ACC112 (cell line): ENCODE results near the gene OLFML2A.

Experiments used
- H2AFZ ChIP-seq: fragments of 200-600 bp; sonication (generic); one replicate; pipeline ENCODE4 v1.6.0; 2017; ENCODE audit warnings: antibody characterized with exemption, low read length; ENCODE audit not compliant: unreplicated experiment
- H3K27ac ChIP-seq: fragments of 200-600 bp; sonication (generic); 2 replicates; pipeline ENCODE4 v1.5.1; 2014; ENCODE audit warnings: low read depth, mild to moderate bottlenecking, antibody characterized with exemption, low read length, moderate library complexity
- H3K27me3 ChIP-seq: fragments of 200-600 bp; sonication (generic); 2 replicates; pipeline ENCODE4 v1.6.1; 2014; ENCODE audit warnings: mild to moderate bottlenecking, antibody characterized with exemption, low read length, moderate library complexity, mixed read lengths; ENCODE audit not compliant: insufficient read depth
- H3K36me3 ChIP-seq: fragments of 200-600 bp; sonication (generic); 2 replicates; pipeline ENCODE4 v1.6.1; 2016; ENCODE audit warnings: mild to moderate bottlenecking, antibody characterized with exemption, low read length, moderate library complexity, mixed read lengths; ENCODE audit not compliant: insufficient read depth
- H3K4me1 ChIP-seq: fragments of 200-600 bp; sonication (generic); one replicate; pipeline ENCODE4 v1.6.1; 2016; ENCODE audit warnings: low read length, mixed read lengths; ENCODE audit not compliant: insufficient read depth, unreplicated experiment, control insufficient read depth
- H3K4me3 ChIP-seq: fragments of 200-600 bp; sonication (generic); 2 replicates; pipeline ENCODE4 v1.5.1; 2014; ENCODE audit warnings: mild to moderate bottlenecking, low read depth, low read length
- H3K79me2 ChIP-seq: fragments of 200-600 bp; sonication (generic); one replicate; pipeline ENCODE4 v1.6.0; 2016; ENCODE audit warnings: low read length; ENCODE audit not compliant: control insufficient read depth, unreplicated experiment, insufficient read depth

The OLFML2A gene

DNA sequence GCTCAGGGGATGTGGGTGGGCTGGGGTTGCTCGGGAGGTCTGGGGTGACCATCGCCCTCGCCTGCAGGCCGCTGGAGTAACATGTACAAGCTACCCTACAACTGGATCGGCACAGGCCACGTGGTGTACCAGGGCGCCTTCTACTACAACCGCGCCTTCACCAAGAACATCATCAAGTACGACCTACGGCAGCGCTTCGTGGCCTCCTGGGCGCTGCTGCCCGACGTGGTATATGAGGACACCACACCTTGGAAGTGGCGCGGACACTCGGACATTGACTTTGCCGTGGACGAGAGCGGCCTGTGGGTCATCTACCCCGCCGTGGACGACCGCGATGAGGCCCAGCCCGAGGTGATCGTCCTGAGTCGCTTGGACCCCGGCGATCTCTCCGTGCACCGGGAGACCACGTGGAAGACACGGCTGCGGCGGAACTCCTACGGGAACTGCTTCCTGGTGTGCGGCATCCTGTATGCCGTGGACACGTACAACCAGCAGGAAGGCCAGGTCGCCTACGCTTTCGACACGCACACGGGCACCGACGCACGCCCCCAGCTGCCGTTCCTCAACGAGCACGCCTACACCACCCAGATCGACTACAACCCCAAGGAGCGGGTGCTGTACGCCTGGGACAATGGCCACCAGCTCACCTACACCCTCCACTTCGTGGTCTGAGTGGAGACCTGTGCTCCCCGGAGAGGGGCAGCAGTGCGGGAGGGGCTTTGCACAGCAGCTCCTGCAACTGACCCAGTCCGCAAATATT lies 33.0 kb downstream of the OLFML2A start:
- Histone ChIP-seq H3K4me3 (no peak overlapping the region), H3K4me1 (peaks cover 21% of the 10 kb centered on the region), H3K27ac (no peak overlapping the region), H2AFZ (no peak overlapping the region), H3K79me2 (no peaks in the 10 kb centered on the region), H3K36me3 (no peaks in the 10 kb centered on the region), H3K27me3 (no peaks in the 10 kb centered on the region)

DNA sequence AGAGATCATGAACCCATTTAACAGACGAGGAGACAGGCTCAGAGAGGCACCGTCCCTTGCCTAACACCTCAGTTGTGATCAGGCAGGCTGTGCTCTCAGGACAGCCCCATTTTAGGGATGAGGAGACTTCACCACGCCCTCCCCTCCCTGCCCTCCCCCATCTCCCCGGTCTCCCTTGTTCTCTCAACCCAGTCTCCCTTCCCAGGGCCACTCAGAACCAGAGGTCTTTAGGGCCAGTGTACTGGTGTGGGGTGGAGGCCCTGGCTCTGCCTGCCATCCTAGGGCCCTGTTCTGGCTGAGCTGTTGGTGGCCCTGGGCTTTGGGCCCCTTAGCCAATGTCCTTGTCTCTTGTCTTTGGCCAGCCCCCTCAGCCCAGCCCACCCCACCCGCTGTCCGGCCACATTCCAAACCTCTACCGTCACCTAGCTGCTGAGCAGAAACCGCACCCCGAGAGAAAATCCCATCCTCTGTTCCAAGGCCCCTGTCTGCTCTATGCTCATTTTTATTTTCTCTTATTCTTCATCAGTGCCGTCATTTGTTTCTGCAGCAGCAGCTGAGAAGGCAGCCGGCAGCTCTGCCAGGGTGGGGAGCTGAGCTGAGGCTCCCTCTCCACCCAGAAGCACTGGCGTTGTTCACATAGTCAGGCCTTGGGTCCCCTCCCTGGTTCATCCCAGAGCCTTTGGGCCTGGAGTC lies 33.9 kb downstream of the OLFML2A start:
- no peak overlapping the region for H3K4me3 ChIP-seq
- no peaks in the 10 kb centered on the region for H3K27me3 ChIP-seq
- H2AFZ ChIP-seq, result no peak overlapping the region
- H3K79me2 ChIP-seq, result no peaks in the 10 kb centered on the region
- H3K27ac ChIP-seq, result no peak overlapping the region
- no peaks in the 10 kb centered on the region for H3K36me3 ChIP-seq
- peaks cover 21% of the 10 kb centered on the region for H3K4me1 ChIP-seq

DNA sequence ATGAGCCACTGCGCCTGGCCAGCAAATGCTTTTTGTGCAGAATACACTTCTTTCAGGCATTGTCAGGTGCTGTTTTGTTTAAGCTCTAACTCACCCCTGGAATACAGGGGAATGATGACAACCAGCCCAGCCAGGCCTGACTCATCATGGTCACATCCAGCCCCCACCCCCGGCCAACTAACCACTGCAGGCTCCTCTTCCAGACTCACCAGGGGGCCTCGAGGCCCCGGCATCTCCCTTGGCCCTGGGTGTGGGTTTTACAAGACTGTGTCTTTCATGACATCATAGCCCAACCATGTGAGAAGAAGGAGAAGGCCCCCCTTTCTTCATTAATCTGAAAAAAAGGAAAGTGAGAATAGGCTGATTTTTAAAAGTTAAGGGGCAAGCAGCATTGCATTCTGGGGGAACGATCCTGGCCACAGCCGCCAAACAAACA lies 35.5 kb downstream of the OLFML2A start:
- Histone ChIP-seq H3K4me1 (peaks cover 21% of the 10 kb centered on the region), H3K36me3 (no peaks in the 10 kb centered on the region), H3K27me3 (no peaks in the 10 kb centered on the region), H3K27ac (no peak overlapping the region), H3K79me2 (no peaks in the 10 kb centered on the region), H2AFZ (no peak overlapping the region), H3K4me3 (no peak overlapping the region)

DNA sequence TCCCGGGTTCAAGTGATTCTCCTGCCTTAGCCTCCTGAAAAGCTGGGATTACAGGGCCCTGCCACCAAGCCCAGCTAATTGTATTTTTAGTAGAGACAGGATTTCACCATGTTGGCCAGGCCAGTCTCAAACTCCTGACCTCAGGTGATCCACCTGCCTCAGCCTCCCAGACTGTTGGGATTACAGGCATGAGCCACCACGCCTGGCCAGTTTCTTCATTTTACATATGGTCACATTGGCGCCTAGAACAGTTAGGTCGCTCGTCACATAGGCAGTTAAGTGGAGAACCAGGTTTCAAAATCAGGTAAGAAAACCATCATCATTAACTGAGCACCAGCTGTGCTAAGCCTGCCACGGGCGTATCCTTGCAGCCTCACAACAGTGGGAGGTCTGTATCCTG lies 36.1 kb downstream of the OLFML2A start:
- Histone ChIP-seq H2AFZ (no peak overlapping the region), H3K4me1 (peaks cover 21% of the 10 kb centered on the region), H3K36me3 (no peaks in the 10 kb centered on the region), H3K79me2 (no peaks in the 10 kb centered on the region), H3K27me3 (no peaks in the 10 kb centered on the region), H3K27ac (no peak overlapping the region), H3K4me3 (no peak overlapping the region)

DNA sequence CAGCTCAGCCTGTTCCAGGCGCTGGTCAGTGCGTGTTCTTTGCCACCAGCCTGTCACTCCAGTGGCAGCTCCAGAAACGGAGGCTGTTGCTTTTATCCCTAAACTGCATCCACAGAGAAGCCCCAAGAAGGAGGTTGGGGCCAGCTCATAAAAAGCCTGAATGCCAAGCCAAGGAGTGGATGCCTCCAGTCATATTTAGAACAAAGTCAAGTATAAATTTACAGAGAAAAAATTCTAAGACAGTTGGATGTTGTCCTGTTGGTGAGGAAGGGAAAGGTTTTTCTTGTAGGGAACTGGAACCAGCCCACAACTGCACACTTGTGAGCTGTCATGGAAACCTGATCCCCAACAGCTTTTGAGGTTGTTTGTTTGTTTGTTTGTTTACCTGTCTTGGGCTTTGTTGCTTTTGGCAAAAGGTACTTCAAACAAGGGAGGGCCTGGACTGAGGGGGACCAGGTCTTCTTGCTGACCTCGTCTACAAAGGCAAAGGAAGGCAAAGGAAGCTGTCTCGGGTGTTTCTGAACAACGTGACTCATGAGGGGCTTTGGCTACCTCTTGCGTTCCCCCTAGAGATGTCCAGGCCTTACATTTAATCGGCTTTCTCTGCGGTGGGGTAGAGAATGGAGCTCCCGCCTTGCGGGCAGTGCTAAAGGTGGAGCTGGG lies 36.7 kb downstream of the OLFML2A start:
- H3K27me3 ChIP-seq, result no peaks in the 10 kb centered on the region
- H3K36me3 ChIP-seq, result no peaks in the 10 kb centered on the region
- no peaks in the 10 kb centered on the region for H3K79me2 ChIP-seq
- no peak overlapping the region for H2AFZ ChIP-seq
- H3K27ac ChIP-seq, result no peak overlapping the region
- H3K4me3 ChIP-seq, result no peak overlapping the region
- H3K4me1 ChIP-seq, result peaks cover 21% of the 10 kb centered on the region

DNA sequence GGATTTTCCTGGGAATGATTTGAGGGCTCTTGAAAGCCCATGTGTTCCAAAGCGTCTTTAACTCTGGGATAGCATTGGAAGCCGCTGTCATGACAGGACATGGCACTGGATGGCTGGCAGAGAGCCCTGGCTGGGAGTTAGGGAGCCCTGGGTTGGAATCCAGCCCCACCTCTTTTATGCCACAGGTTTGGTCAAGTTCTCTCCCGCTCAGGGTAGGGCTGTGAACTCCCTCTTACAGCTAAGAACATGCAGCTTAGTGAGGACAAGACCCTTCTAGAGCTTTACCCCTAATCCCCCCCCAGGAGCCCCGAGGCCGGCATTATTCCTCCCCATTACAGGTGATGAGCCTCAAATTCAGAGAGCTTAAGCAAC lies 37.2 kb downstream of the OLFML2A start:
- Histone ChIP-seq H3K4me1 (peaks cover 21% of the 10 kb centered on the region), H3K4me3 (no peak overlapping the region), H3K36me3 (no peaks in the 10 kb centered on the region), H2AFZ (no peak overlapping the region), H3K27me3 (no peaks in the 10 kb centered on the region), H3K79me2 (no peaks in the 10 kb centered on the region), H3K27ac (no peak overlapping the region)

DNA sequence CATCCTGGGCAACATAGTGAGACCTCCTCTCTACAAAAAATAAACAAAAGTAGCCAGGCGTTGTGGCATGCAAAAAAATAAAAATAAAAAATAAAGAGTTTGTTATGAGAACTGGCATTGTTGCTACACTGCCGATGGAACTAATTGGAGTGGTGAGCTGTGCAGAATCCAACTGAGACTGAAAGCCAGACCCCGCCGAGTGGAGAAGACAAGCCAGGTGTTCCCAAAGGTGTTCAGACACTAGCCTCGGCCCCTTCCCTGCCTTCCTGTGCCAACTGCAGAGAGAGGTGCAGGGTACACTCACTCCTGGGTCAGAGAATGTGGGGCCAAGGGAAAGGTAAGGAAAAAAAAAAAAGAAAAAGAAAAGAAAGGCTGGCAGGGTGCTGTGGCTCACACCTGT lies 38.7 kb downstream of the OLFML2A start:
- Histone ChIP-seq H3K4me1 (peaks cover 20% of the 10 kb centered on the region), H3K27me3 (no peaks in the 10 kb centered on the region), H3K4me3 (no peak overlapping the region), H2AFZ (no peak overlapping the region), H3K36me3 (no peaks in the 10 kb centered on the region), H3K27ac (no peak overlapping the region), H3K79me2 (no peaks in the 10 kb centered on the region)

DNA sequence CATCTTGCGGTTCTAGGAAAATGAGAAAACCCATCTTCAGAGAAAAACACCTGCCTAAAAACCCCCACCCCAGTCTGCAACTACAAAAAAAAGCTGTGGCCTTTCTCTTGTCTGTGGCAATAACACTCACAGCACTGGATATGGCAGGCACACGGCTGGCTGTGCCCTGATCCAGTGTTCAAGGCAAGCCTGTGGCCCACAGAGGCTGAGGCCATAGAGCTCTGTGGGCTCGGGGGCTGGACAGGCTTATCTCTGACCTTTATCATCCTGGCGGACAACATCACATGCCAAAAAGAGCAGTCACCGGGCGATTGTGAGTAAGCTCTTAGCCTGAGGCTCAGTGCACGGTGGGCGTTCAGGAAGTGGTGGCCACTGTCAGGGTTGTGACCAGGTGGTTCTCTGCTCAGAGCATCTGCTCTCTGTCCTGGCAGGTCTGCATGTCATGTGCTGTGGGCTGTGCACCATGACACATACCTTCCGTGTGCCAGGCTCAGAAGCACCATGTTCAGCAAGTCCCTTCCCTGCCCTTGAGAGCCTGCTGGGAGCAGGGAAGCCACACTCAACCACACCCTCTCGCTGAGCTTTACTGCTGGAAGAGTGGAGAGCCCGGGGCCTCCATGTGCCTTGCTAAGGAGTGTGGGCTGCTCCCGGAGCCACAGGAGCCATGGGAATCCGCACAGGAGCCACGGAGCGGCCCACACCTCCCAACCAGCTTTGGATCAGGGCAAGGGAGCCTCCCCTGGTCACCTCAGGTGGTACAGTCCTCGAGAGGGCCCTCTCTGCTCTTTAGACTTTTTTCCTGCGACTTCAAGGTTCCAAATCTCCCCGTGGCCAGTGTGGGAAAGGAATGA lies 41.7 kb downstream of the OLFML2A start:
- no peaks in the 10 kb centered on the region for H3K79me2 ChIP-seq
- no peak overlapping the region for H3K27ac ChIP-seq
- no peak overlapping the region for H3K4me3 ChIP-seq
- H3K27me3 ChIP-seq, result no peaks in the 10 kb centered on the region
- H3K4me1 ChIP-seq, result no peaks in the 10 kb centered on the region
- H3K36me3 ChIP-seq, result no peaks in the 10 kb centered on the region
- no peak overlapping the region for H2AFZ ChIP-seq

DNA sequence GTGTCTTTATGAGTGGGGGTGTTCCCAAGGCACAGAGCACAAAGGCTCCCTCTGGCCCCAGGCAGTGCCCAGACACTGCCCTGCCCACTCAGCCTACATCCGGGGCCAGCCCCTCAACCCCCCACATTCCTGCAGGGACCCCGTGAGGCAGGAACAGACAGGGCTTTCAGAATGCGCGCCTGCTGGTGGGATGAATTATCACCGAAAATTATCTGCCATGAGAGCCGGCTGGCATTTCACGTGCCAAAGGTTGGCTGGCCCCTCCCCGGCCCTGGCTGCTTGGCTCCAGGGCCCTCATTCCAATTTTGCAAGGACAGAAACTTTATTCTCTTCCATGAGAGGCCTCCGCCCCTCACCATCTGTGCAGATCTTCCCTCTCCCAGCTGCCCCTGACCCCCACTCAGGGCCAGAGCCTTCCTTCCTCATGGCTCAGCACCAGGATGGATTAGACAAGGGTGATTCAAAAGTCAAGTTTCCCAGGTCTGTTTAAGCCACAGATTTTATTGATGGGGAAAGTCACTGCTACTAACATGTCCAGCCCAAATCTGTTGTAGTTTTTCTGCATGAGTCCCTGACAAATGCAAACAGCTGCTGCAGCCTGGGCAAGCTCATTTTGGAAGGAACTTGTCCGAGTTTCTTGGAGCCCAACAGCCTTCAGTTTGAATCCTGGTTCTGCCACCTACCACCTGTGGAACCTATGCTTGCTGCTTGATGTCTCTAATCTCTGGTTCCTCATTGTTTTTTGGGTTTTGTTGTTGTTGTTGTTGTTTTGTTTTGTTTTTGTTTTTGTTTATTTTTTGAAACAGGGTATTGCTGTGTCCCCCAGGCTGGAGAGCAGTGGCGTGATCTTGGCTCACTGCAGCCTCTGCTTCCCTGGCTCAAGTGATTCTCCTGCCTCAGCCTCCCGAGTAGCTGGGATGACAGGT lies 44.0 kb downstream of the OLFML2A start:
- H2AFZ ChIP-seq, result no peak overlapping the region
- no peaks in the 10 kb centered on the region for H3K36me3 ChIP-seq
- no peaks in the 10 kb centered on the region for H3K27me3 ChIP-seq
- H3K4me3 ChIP-seq, result no peak overlapping the region
- H3K4me1 ChIP-seq, result no peaks in the 10 kb centered on the region
- H3K27ac ChIP-seq, result no peak overlapping the region
- no peaks in the 10 kb centered on the region for H3K79me2 ChIP-seq
